Diencephalon (tissue), 1 donor: ENCODE results near the gene DDX3Y. TPM values are rescaled to one million over a fixed set of nuclear protein-coding genes. Genes with fewer than 3 reads are reported as not detected.

Experiments used
- total RNA-seq: library from RNA; depleted of rRNA; stranded (reverse); fragments of >200 nt; gene quantifications from one replicate; pipeline ENCODE4 v1.2.3, GENCODE V29; 2014

Gene DDX3Y
- total RNA-seq, result 66.4 TPM

DNA sequence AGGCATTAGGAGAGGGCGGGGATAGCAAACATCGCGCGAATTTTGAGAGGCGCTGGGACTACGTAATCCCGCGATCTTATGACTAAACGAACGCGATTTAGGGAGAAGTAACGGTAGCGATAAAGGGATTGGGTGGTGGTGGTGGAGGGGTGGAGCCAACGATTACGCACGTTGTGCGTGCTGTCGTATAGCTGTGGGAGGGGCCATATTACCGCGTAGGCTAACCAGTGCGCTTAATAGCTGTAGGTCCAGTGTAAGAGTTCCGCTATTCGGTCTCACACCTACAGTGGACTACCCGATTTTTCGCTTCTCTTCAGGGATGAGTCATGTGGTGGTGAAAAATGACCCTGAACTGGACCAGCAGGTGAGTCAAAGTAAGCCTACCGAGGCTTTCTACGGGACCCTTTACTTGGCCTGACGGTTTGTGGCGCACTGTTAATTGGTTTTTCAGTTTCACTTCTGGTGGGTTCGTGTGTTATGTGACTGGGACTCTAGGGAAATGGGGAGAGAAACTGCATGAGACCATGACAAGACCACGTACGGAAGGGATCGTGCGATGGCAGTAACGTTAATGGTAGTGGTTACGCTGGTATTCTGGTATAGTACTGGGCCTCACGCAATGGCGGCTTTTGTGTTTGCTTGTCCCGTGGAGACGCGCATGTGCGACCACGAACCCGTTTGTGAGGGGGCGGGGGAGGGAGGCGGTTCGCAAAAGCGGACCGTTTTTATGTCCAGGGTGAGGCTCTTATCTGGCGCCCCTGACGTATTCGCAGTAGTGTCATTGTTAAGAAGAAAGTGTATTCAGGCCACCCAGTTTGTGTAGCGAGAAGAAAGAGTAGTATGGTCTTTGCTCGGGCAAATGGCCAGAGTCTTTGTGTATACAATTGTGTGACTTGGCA lies at the start of gene DDX3Y:
TSS of gene DDX3Y (plus strand) at position 251 of the 899 bp plus-strand sequence. CDS start at position 320, 69 bp downstream.

Other genes with a start within 250 kb of the DDX3Y start
- 66.7 TPM for gene USP9Y, start 203.6 kb upstream of the DDX3Y start, total RNA-seq